ENCODE measurements around the gene EIF4EBP3. TPM values are rescaled to one million over a fixed set of nuclear protein-coding genes. Genes with fewer than 3 reads are reported as not detected.
"Not testable (repeated sequence)": the region's sequence is repeated elsewhere in the genome, so short reads cannot be mapped to it uniquely, and the experiment has no call there.

Gene EIF4EBP3
- total RNA-seq, 1 donor from 2014 or later: 38.1 TPM

GRCh38 chr5:140575309-140575708 is 27.8 kb downstream of the EIF4EBP3 start:
- Histone ChIP-seq H3K9me3 (no peaks in the 10 kb centered on the region), H3K27me3 (no peaks in the 10 kb centered on the region), H3K27ac (no peak overlapping the region), H3K36me3 (no peaks in the 10 kb centered on the region), H3K4me1 (no peaks in the 10 kb centered on the region), H3K4me3 (no peak overlapping the region)
- intact Hi-C loops (cut with DNase I): no loop called here
- TF ChIP-seq POLR2AphosphoS5 (IDR thresholded peaks at IDR 0.05; ENCODE audit: insufficient read depth in 1 of 2, low read depth in 1 of 2) (no peak), CTCF (IDR thresholded peaks at IDR 0.05) (no peak), POLR2A (IDR thresholded peaks at IDR 0.05) (no peak)
- no peak for DNase-seq (ENCODE audit: extremely low spot score in 2 of 2)

GRCh38 chr5:140576776-140577201 is 29.3 kb downstream of the EIF4EBP3 start:
- H3K9me3 ChIP-seq: no peaks in the 10 kb centered on the region
- no peak for DNase-seq (ENCODE audit: extremely low spot score in 2 of 2)
- intact Hi-C loops (cut with DNase I): no loop called here
- H3K36me3 ChIP-seq: no peaks in the 10 kb centered on the region
- H3K27me3 ChIP-seq: no peaks in the 10 kb centered on the region
- no peak overlapping the region for H3K27ac ChIP-seq
- TF ChIP-seq POLR2A (IDR thresholded peaks at IDR 0.05) (no peak), POLR2AphosphoS5 (IDR thresholded peaks at IDR 0.05; ENCODE audit: insufficient read depth in 1 of 2, low read depth in 1 of 2) (no peak), CTCF (IDR thresholded peaks at IDR 0.05) (no peak)
- no peak overlapping the region for H3K4me3 ChIP-seq
- H3K4me1 ChIP-seq: no peaks in the 10 kb centered on the region

- H3K27ac ChIP-seq; H3K27me3 ChIP-seq; H3K4me1 ChIP-seq; DNase-seq (ENCODE audit: extremely low spot score in 2 of 2); H3K9me3 ChIP-seq; H3K4me3 ChIP-seq; H3K36me3 ChIP-seq; intact Hi-C loops (cut with DNase I): not testable (repeated sequence)
Measured at GRCh38 chr5:140579188-140579747, 31.8 kb downstream of the EIF4EBP3 start.

GRCh38 chr5:140587495-140587894 is 40.0 kb downstream of the EIF4EBP3 start:
- TF ChIP-seq POLR2A (IDR thresholded peaks at IDR 0.05) (no peak), CTCF (IDR thresholded peaks at IDR 0.05) (no peak), POLR2AphosphoS5 (IDR thresholded peaks at IDR 0.05; ENCODE audit: insufficient read depth in 1 of 2, low read depth in 1 of 2) (no peak)
- Histone ChIP-seq H3K9me3 (no peaks in the 10 kb centered on the region), H3K27me3 (no peaks in the 10 kb centered on the region), H3K4me1 (no peaks in the 10 kb centered on the region), H3K36me3 (no peaks in the 10 kb centered on the region), H3K27ac (no peak overlapping the region), H3K4me3 (no peak overlapping the region)
- intact Hi-C loops (cut with DNase I): no loop called here
- no peak for DNase-seq (ENCODE audit: extremely low spot score in 2 of 2)

- no peaks in the 10 kb centered on the region for H3K36me3 ChIP-seq
- no peak overlapping the region for H3K4me3 ChIP-seq
- H3K27ac ChIP-seq: no peak overlapping the region
- TF ChIP-seq CTCF (IDR thresholded peaks at IDR 0.05): no peak
- no peak for TF ChIP-seq POLR2AphosphoS5 (IDR thresholded peaks at IDR 0.05; ENCODE audit: insufficient read depth in 1 of 2, low read depth in 1 of 2)
- TF ChIP-seq POLR2A (IDR thresholded peaks at IDR 0.05): no peak
- H3K4me1 ChIP-seq: no peaks in the 10 kb centered on the region
- intact Hi-C loops (cut with DNase I): no loop called here
- H3K27me3 ChIP-seq: no peaks in the 10 kb centered on the region
- no peak for DNase-seq (ENCODE audit: extremely low spot score in 2 of 2)
- no peaks in the 10 kb centered on the region for H3K9me3 ChIP-seq
Measured at GRCh38 chr5:140588311-140589070, 41.0 kb downstream of the EIF4EBP3 start.

Measured in vagina (tissue), 2 donors.